NB4 (cell line): ENCODE results near the gene MEGF6.
A peak's percentile ranks its signal among the peaks of the same experiment; 100 is the strongest.

Experiments
- DNase-seq: peaks from one replicate; pipeline ENCODE4 v3.0.0; 2010; ENCODE audit warnings: low read depth
- H3K4me3 ChIP-seq: one replicate; pipeline ENCODE4 v1.5.1; 2011; ENCODE audit warnings: mild to moderate bottlenecking, low read depth, low read length, moderate library complexity
- MAX ChIP-seq: IDR thresholded peaks from 2 replicates; pipeline ENCODE4 v1.6.1; 2011; ENCODE audit warnings: low read depth, low read length
- MYC ChIP-seq: IDR thresholded peaks from 2 replicates; pipeline ENCODE4 v1.6.1; 2011; ENCODE audit warnings: low read depth, low read length
- POLR2A ChIP-seq: IDR thresholded peaks from 2 replicates; pipeline ENCODE4 v1.6.1; 2011; ENCODE audit warnings: mild to moderate bottlenecking; ENCODE audit not compliant: insufficient read length; ENCODE audit errors: extremely low read depth
- TF ChIP-seq, protein P1 (sequence below): IDR thresholded peaks from one replicate; pipeline ENCODE4 v1.5.1; 2012; ENCODE audit warnings: low read depth, low read length

The MEGF6 gene

GRCh38 chr1:3492545-3493246 lies 118.6 kb downstream of the MEGF6 start:
- TF ChIP-seq POLR2A (no peak), MAX (no peak), MYC (no peak)
- TF ChIP-seq, protein P1, sequence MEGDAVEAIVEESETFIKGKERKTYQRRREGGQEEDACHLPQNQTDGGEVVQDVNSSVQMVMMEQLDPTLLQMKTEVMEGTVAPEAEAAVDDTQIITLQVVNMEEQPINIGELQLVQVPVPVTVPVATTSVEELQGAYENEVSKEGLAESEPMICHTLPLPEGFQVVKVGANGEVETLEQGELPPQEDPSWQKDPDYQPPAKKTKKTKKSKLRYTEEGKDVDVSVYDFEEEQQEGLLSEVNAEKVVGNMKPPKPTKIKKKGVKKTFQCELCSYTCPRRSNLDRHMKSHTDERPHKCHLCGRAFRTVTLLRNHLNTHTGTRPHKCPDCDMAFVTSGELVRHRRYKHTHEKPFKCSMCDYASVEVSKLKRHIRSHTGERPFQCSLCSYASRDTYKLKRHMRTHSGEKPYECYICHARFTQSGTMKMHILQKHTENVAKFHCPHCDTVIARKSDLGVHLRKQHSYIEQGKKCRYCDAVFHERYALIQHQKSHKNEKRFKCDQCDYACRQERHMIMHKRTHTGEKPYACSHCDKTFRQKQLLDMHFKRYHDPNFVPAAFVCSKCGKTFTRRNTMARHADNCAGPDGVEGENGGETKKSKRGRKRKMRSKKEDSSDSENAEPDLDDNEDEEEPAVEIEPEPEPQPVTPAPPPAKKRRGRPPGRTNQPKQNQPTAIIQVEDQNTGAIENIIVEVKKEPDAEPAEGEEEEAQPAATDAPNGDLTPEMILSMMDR, result no peak
- H3K4me3 ChIP-seq, result no peak overlapping the region
- no peak for DNase-seq

DNA sequence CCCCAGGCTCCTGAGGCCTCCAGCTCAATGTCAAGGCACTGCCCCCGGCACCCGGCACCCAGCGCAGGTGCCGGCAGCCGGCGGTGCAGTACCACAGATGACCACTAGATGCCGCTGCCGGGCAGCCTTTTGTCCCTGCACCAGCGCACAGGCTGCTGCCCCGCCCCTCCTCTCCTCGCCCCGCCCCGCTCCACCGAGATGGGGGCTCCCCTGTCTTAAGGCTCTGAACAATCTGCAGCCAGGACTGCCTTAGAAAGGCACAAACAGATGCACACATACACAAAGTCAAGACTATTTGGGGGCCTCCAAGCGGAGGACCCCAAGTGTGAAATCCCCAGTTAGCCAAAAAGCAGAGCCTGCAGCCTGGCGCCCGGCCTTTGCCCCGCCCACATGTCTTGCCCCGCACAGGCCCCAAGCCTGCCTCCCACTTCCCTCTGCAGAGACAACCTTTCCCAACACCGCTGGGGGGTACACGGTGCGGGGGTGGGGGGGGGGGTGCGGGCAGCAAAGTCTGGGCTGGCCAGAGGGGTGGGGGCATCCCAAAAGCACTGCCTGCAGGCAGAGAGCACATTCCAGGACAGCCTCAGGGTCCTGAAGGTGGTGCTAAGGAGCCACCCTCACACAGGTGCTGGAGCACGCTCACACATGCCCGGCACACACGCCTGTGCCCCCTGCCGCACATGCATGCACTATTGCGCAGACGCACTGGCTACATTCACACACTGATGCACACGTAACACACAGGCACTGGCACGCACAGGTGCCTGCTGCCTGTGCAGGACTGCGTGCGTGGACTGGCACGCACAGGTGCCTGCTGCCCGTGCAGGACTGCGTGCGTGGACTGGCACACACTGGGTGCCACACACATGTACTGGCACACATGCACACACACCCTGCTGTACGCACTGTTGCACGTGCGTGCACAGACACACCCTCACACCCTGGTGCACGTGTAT lies 119.7 kb downstream of the MEGF6 start:
- peak; percentile 74 for DNase-seq
- no peak overlapping the region for H3K4me3 ChIP-seq
- TF ChIP-seq MYC (0 out of 2 replicates have a peak, but pooled peaks have one; percentile 19), MAX (peak; percentile 30; the same call in 1 of the 2 replicates), POLR2A (no peak)
- TF ChIP-seq, protein P1, result peak; percentile 86

DNA sequence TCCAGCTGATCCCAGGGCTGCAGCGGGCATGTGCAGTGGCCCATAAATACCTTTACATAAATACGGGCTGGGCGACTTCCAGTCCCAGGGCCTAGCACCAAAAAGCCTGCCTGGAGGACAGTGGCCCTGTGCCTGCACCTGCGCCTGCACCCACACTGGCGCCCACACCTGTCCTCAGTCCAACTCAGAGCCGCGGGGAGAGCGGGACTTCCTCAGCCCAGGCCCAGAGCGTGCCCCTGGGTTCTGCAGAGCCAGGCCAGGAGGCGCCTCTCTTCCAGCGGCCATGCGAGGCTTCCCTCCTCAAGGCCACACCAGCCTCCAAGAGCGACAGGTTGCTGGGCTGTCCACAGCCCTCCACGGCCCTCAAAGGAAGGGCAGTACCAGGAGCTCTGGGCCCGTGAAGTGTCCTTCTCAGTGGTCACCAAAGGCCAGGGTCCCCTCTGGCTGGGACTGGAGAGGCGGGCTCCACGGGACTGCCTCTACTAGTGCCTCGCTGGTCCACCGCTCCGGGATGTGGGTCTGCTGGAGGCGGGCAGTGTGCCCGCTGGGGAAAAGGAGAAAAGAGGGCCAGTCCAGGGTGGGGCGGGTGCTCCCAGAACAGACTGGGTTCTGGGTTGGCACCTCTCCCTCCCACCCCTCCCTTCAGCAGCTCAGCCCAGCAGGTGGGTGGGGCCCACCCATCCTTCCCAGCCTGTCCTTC lies 121.1 kb downstream of the MEGF6 start:
- H3K4me3 ChIP-seq, result no peak overlapping the region
- no peak for DNase-seq
- TF ChIP-seq POLR2A, result no peak
- no peak for TF ChIP-seq MYC
- no peak for TF ChIP-seq MAX
- TF ChIP-seq, protein P1, result no peak

DNA sequence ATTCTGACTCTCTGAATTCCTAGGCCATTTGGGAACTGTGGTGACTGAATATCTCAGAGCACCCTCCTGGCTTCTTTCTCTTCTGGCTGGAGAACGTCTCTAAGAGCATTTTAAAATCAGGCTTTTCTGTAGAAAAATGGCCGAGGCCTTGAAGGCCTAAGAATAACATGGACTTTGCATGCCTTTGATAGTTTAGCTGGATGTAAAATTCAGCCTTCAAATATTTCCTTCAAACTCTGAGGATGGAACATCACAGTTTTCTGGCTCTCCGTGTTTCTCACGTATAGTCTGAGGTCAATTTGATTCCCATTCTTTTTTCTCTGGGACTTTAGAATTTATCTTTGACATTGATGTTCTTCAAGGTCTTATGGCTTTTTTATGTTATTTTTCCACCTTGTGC lies 122.9 kb downstream of the MEGF6 start:
- H3K4me3 ChIP-seq, result no peak overlapping the region
- no peak for DNase-seq
- TF ChIP-seq, protein P1, result no peak
- TF ChIP-seq MYC, result no peak
- no peak for TF ChIP-seq POLR2A
- no peak for TF ChIP-seq MAX

DNA sequence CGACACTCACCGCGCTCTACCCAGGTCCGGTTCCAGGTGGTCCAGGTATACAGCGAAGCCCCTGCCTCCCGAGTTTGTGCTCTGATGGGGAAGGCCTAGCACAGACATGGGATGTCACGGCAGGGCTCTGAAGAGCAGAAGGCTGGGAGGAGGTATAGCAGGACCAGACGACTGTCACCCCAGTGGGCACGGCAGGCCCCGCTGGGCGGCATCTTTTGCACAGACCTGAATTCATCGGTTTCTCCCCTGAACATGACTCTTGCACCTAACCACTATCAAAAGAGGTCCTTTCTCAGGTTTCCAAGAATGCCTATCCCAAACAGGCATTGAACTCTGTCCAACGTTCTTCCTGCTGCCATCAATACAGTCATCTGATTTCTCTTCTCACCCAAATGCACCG lies 126.3 kb downstream of the MEGF6 start:
- TF ChIP-seq MYC (no peak), MAX (no peak), POLR2A (no peak)
- TF ChIP-seq, protein P1, result no peak
- H3K4me3 ChIP-seq, result no peak overlapping the region
- DNase-seq, result no peak
